Measurements from ENCODE around the gene ZNF689.
"Not testable (repeated sequence)": the region's sequence is repeated elsewhere in the genome, so short reads cannot be mapped to it uniquely, and the experiment has no call there.

ZNF689 gene

DNA sequence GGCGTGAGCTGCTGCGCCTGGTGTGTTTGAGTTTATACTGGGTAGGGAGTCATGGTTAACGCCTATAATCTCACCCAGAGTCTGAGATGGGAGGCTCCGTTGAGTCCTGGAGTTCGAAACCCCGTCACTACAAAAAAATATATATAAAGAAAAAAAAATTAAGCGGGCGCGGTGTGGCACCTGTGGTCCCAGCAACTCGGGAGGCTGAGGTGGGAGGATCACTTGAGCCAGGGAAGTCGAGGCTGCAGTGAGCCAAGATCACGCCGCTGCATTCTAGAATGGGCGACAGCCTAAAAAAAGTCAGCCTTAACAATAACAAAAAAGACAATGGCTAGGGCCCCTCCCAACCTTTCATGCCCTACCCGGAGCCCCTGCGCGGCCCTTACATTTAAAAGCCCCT, 23.3 kb upstream of the ZNF689 start:
- no peak for DNase-seq

- not testable (repeated sequence) for DNase-seq
Measured at GRCh38 chr16:30632454-30632853, 22.3 kb upstream of the ZNF689 start.

- DNase-seq: peak; percentile 67
Measured at GRCh38 chr16:30628628-30629540, 18.7 kb upstream of the ZNF689 start.

DNA sequence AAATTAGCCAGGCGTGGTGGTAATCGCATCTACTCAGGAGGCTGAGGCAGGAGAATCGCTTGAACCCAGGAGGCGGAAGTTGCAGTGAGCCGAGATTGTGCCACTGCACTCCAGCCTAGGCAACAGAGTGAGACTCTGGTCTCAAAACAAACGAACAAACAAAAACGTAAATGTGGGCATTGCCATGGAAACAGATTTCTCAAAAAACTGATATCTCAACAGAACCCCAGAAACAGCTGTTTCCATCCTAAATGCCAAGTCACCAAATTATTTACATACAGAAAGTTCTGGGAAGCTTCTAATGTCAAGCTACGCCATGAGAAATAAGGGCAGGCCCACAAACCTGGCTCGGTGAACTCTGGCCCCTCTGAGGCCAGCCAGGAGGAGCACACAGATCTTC, 16.0 kb upstream of the ZNF689 start:
- no peak for DNase-seq

GRCh38 chr16:30623536-30624283, 13.5 kb upstream of the ZNF689 start:
- no peak for DNase-seq

DNA sequence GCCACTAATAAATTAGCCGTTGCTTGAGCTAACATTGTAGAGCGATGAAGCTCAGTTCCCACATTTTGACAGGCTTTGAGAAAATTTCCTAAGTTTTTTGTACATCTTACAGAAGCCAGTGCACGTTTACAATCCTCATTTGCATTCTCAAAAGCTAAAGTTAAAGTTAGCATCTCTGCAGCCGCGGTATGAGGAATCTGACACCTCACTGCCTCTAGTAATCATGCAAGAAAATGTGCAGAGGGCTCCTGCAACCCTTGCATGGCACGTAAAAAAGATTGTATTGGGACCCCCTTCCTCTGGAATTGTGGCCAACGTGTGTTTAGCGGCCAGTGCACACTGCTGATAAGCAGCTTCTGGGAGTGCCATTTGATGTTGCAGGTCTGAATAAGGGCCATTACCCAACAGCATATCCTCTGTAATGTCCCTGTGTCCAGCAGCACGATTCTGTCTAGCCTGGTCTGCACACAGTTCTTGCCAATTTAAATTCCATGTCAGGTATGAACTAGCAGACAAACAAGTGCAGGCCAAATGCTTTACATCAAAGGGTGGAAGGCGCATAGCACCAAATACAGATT, 12.4 kb upstream of the ZNF689 start:
- DNase-seq: no peak

GRCh38 chr16:30621765-30622164, 11.6 kb upstream of the ZNF689 start:
- no peak for DNase-seq

GRCh38 chr16:30620169-30620568, 10.0 kb upstream of the ZNF689 start:
- no peak for DNase-seq

- no peak for DNase-seq
Measured at GRCh38 chr16:30619638-30620037, 9.4 kb upstream of the ZNF689 start.

GRCh38 chr16:30619202-30619601, 9.0 kb upstream of the ZNF689 start:
- no peak for DNase-seq

- DNase-seq: no peak
Measured at GRCh38 chr16:30615358-30616091, 5.3 kb upstream of the ZNF689 start.

GRCh38 chr16:30609002-30609925, 925 bp downstream of the ZNF689 start:
- DNase-seq: peak; percentile 5

DNA sequence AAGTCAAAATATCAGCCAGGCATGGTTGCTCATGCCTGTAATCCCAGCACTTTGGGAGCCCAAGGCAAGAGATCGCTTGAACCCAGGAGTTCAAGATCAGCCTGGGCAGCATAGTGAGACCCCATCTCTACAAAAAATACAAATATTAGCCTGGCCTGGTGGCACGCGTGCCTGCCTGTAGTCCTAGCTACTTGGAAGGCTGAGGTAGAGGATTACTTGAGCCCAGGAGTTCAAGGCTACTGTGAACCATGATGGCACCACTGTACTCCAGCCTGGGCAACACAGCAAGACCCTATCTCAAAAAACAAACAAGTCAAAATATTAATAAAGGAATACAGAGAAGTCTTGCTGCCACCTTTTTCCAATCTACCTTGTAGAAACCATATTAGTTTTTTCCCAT, 4.2 kb downstream of the ZNF689 start:
- DNase-seq: no peak

GRCh38 chr16:30605158-30605557, 5.0 kb downstream of the ZNF689 start:
- DNase-seq: no peak

DNA sequence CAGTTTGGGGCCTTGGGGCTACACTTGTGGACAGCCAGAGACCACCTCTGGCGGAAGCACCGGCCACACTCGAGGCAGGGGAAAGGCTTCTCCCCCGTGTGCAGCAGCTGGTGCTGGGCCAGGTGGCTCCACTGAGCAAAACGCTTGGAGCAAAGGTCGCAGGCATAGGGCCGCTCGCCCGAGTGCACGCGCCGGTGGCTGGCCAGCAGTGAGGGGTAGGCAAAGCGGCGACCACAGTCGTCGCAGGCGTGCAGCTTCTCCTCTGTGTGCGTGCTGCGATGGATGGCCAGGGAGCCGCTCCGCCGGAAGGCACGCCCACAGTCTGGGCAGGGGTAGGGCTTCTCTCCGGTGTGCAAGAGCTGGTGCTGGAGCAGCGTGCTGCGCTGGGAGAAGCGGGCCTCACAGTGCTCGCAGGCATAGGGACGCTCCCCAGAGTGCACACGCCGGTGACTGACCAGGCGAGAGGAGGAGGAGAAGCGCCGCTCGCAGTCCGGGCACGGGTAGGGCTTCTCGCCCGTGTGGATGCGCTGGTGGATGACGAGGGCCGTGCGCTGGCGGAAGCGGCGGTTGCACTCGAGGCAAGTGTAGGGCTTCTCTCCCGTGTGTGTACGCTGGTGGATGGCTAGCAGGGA, 5.8 kb downstream of the ZNF689 start:
- DNase-seq: no peak

GRCh38 chr16:30603945-30604315, 6.3 kb downstream of the ZNF689 start:
- no peak for DNase-seq

DNA sequence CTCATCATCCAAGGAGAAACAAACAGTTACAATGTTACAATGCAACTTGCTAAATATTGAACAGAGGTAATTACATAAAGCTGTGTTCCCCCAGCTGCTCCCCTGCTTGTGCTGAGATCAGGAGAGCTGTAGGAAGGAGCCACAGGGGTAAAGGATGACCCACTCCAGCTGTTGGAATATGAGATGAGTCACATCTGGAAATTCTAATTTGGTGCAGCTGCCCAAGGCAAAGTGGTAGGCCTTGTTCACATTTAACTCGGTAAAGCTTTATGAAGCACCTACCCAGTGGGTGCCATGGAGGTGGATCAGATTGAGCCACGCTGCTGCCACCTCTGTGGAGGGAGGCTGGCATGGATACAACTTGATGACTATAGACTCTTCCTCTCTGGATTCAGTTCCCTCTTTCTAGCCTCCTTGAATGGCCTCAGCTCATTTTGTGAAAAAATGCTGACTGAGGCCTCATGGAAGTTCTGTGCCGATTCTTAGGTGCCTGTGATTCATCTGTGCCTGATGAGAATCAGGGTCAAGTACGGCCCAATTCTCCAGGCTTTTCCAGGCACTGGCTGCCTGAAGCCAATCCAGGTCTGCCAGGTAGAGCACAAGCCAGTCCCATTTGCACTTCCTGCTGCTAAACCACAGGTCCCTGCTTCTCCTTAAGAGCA, 7.4 kb downstream of the ZNF689 start:
- DNase-seq: no peak

DNA sequence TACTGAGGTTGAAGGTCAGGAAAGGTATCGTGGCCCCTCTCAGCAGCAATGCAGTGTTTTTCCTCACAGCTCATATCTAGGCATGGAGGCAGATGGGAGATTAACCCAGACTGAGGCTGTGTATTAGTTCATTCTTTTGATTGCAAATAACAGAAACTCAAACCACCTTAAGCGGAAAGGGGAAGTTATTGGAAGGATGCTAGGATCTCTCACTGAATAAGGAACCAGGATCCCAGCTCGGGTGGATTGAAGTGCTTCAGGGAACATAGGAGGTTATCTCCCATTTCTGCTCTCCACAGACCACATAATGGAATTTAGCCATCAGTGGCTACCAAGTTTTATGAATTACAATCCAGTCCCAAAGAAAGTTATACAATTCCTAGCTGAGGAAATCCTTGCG, 8.2 kb downstream of the ZNF689 start:
- no peak for DNase-seq

GRCh38 chr16:30600929-30601328, 9.3 kb downstream of the ZNF689 start:
- DNase-seq: no peak

DNA sequence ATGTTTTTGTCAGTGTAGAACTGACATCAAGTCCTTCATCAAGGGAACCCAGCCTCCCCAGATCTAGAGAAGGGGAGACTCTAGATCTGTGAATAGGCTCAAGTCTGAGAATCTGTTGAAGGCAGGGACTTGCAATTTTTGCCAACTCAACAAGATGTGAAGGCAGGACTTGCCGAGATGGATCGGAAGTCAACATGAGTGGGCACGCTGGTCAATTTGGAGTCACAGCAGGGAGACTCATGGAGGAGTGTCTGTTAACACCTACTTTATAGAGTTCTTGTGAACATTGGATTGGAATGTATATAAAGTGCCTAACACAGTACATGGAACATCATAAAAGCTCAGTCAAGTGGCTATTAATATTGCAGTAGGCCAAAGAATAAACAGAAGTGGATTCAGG, 10.0 kb downstream of the ZNF689 start:
- DNase-seq: no peak

DNA sequence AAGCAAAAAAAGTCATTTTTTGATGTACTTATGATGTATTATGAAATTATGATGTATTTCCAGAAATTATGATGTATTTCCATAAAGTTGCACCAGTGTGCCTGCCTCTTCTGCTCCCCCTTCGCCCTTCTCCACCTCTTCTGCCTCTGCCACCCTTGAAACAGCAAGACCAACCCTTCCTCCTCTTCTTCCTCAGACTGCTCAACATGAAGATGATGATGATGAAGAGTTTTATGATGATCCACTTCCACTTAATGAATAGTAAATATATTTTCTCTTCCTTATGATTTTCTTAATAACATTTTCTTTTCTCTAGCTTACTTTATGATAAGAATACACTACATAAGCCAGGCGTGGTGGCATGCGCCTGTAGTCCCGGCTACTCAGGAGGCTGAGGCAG, 17.3 kb downstream of the ZNF689 start:
- no peak for DNase-seq
